HG02610 (cell line): Measurements from ENCODE around the gene RGS7.
"Not testable (repeated sequence)": the region's sequence is repeated elsewhere in the genome, so short reads cannot be mapped to it uniquely, and the experiment has no call there.

Experiments
- ATAC-seq: cut with Tn5 transposase; IDR thresholded peaks from one replicate; pipeline ENCODE4 v1.9.1; 2021; ENCODE audit warnings: mild to moderate bottlenecking, moderate library complexity; ENCODE audit not compliant: unreplicated experiment

The RGS7 gene

DNA sequence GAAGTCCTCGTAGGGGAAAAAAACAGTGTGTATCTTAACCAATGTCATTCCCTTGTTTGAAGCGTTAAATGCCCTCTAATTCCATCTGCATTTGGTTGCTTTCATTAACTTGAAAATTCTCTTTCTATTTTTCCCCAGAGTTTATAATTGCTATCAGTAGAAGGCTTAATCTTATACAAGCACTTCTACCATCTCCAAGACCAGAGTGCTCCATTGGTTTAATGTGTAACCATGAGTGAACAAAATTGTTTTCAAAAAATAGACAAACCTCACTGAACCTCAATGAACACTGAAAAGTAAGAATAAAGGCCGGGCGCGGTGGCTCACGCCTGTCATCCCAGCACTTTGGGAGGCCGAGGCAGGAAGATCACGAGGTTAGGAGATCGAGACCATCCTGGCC is 141.3 kb downstream of the RGS7 start:
- ATAC-seq = no peak

DNA sequence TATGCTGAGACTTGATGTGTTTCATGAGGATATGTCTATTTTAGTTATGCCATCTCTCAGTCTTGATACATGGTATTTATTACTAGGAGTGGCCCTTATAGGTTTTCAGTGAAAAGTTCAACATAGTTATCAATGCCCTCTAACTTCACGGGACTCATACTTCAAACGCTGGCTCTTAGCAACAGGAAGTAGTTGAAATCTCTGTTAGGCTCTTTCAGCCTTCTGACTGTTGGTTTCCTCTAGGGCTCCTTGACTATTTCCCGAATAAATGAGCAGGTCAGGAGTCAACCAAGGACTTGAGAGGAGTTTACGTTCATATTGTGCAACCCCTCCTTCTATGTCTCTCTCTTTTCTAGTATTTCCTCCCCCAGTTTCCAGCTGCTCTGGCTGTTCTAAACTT is 141.8 kb downstream of the RGS7 start:
- no peak for ATAC-seq

DNA sequence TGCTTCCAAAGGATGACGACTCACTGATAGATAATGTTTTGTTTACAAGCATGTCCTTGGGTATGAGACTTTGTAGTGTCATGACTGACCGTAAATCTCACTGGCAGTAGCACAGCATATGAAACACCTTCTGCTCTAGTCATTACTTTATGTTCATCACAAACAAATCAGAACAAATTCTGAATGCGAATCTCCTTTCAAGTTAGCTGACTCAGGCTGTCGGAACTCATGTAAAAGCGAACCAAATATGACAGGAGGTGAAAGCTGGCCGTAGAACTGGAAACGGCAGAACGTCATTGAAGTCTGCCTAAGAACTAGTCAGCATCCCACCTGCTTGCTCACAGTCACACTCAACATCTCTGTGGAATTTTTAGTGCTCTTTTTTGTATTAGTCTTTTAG is 143.9 kb downstream of the RGS7 start:
- no peak for ATAC-seq

DNA sequence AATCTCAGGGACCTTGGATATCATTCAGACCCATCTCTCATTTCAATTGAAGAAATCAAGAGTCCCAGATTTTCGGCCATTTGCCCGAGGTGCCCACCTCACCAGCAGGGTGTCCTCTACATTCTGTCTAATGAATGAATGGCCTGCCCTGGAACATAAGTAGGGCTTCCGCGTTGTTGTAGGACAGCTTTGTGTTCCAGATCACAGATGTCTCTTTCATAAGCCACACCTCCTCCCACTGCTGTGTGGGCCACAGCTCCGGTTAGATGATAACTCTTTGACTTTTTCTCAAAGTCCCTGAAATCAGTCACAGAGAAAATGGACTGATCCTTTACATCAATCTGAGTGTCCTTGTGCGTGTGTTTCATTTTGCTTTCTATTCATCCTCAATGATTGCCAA is 144.4 kb downstream of the RGS7 start:
- ATAC-seq = no peak

DNA sequence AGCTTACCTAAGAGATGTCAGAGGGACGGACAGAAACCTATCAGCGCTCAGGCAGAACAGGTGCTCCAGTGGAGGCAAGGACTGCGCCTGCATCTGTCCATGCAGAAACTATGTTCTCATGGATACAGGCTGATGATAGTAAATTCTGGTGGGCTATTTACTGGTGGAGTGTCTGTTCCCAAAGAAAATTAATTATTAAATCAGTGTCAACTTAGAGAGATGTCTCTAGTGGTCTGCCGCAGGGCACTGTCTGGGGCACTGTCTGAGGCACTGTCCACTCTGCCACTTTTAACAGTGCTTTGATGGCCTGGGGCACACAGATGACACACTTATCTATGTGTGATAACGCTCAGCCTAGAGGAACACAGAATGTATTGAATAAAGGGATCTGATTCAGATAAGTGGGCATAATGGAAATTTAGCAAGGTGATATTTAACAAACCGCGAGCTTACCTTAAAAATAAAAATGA is 148.1 kb downstream of the RGS7 start:
- ATAC-seq = no peak

DNA sequence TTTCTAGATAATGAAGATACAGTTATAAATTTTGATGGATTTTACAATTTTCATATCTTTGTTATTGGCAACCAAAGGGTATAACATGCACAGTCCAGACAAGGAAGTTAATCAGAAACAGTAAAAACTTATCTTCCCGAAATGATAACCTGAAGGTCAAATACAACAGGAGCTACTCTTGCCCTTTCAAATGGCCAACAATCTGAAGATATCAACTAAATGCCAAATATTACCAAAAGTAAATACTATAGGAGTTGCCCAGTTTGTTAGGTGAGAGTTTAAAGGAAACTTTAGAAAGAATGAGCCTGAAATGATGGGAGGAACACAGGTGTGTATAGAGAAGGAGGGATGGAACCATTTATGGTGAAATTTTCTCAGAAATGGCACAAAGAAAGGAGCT is 153.2 kb downstream of the RGS7 start:
- no peak for ATAC-seq

DNA sequence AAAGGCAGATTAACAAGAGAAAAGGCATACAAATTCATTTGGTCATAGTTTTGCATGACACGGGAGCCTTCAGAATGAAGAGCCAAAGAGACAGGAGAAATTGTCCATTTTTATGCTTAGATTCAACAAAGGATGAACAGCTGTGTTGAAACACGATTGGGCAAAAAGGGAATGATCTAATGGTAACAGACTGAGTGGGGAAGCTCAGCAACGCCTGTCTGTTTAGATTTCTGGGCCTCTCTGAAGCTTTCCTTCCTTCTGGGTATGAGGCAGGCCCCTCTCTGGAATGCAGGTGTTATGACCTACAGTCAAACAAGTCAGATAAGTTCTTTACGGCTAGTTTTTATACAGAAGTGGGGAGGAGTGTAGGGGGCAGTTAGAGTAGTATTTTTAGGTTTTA is 154.6 kb downstream of the RGS7 start:
- no peak for ATAC-seq

DNA sequence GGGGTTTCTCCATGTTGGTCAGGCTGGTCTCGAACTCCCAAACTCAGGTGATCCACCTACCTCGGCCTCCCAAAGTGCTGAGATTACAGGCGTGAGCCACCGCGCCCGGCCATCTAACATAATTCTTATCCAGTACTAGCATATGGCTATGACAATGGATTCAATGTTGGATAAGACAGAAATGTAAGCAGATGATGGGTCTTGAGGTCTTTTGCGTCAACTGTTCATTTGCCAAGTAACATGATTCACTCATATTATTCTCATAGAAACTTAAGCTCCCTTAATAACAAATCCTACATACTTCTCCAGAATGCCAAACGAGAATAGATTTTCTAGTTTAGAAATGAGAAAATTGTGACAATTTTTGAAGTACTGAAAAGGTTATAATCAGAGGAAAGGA is 170.3 kb downstream of the RGS7 start:
- ATAC-seq = no peak

DNA sequence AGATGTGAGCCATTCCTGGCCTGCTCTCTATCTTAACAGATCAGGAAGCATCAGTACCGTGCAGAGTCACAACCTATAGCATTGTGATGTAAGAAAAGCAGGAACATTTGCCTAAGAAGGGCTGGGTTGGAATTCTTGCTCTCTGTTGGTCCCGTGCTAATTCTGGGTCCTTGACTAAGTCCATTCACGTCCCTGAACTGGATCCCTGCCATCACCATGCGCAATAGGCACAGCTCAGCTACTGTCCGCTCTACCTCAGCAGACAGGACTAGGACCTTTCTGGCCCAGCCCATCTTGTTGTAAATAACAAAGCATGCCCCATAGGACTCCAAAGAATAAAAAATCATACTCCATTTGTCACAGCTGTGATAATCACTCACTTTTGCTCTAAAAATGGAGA is 175.0 kb downstream of the RGS7 start:
- no peak for ATAC-seq

DNA sequence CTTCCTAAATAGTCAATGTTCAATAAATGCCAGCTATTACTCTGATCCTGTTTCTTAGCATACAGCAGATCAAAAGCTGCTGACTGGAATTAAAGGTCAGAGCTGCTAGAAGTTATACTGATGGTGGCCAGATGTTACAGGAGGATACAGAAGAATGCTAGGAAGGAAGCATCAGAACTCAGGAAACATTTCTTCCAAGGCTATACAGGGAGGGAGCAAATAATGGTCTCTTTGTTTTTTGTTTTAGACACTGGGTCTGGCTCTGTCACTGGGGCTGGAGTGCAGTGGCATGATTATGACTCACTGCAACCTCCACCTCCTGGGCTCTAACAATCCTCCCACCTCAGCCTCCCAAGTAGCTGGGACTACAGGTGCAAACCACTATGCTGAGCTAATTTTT is 175.5 kb downstream of the RGS7 start:
- no peak for ATAC-seq

DNA sequence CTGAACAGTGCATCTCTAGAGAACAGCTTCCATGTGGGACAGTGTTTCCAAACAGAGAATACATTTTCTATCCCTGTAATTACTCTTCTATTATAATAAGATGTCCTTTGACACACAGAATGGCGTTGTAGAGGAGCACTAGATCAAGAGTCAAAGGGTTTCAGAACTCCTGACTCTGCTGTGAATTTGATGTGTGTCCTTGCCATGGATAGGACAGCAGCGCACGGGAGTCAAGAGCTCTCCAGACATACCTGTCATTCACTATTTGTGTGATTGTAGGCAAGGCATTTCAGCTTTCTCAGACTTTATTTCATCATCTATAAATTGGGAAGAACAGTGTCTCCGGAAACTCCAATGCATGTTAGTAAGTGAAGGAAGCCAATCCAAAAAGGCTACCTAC is 176.4 kb downstream of the RGS7 start:
- ATAC-seq = no peak

DNA sequence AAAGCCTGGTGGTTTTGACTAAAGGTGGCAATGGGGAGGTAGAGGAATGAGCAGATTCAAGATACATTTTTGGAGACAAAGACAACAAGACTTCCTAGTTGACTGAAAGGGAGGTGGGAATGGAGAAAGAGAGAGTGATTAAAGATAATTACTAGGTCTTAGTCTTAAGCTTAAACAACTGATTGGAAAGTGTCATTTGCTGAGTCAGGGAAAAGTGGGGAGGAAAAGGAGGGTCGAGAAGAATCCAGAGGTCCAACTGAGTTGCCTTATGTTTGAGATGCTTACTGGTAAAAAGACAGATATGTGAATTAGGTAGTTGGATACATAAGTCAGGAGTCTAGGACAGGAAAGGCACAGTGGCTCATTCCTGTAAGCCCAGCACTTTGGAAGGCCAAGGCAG is 179.3 kb downstream of the RGS7 start:
- no peak for ATAC-seq

DNA sequence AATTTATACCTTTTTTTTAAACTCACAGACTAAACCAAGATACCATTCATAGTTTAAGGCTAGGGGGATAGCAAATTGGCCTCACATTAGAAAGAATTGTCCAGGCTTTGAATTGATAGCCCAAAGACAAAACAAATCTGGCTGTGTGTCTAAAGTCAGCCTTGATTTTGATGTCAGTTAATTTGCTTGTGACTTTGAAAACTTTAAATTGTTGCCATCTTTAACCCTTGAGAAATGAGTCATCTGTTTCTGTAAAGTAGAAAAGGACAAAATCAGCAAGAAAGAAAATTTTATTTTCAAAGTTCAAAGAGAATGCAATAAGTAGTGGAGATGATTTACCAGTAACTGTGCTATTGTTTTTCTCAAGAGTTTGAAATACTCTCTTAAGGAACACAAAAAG is 184.5 kb downstream of the RGS7 start:
- ATAC-seq = no peak

DNA sequence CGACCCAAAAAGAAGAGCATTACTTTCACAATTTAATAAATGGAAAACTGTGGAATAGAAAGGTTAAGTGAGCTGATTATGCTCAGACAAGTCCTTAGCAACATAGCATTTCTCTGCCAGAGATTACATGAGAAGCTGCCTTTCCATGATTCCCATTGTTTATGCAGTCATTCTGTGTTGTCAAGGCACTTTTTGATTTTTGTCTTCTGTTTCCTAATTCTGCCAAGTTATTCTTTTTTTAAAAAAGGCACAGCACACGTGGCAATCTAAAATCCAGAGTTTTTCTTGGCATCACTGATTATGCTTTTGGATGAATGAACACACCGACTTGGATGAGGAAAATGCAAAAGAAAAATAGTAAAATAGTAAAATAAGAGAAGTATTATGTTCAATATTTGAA is 185.0 kb downstream of the RGS7 start:
- ATAC-seq = no peak

DNA sequence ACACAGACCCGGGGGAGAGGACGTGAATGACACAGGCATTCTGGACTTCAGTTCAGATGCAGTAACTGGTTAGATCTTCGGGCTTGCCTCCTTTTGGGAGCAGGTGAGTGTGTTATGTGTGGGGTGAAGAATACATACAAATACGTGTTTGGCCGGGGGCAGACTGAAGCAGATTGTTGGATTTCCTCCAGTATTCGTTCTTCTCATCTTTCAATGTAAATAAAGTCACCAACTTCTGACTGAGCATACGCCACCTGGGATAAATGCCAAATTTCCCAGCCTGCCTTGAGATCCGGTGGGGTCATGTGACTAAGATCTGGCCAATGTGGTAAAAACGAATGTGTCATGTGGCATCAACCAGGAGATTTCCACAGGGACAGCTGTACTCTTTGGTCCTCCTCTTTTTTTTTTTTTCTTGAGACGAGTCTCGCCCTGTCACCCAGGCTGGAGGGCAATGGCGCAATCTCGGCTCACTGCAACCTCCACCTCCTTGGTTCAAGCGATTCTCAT is 189.8 kb downstream of the RGS7 start:
- ATAC-seq = no peak

DNA sequence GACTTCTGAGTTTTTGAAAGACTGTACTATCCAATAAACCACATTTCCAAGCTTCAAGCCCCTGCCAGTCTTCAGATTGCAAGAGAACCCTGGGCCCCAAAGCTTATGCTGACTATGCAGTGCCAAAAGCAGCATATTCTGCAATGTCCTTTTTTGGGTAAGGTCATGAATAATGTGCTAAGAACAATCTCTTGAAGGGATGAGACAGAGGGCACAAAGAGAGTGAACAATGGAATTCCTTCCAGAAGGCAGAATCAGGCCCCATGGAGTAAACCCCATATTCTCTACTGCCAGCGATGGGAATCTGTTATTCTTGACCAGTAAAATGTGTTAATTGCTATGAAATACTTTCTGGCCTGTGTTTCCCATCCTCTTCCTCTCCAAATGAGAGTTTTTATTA is 190.4 kb downstream of the RGS7 start:
- no peak for ATAC-seq

DNA sequence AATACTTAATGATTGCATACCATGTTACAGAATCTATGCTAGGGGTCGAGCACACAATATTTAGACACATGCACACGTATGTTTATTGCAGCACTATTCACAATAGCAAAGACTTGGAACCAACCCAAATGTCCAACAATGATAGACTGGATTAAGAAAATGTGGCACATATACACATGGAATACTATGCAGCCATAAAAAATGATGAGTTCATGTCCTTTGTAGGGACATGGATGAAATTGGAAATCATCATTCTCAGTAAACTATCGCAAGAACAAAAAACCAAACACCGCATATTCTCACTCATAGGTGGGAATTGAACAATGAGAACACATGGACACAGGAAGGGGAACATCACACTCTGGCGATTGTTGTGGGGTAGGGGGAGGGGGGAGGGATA is 191.7 kb downstream of the RGS7 start:
- ATAC-seq = not testable (repeated sequence)

DNA sequence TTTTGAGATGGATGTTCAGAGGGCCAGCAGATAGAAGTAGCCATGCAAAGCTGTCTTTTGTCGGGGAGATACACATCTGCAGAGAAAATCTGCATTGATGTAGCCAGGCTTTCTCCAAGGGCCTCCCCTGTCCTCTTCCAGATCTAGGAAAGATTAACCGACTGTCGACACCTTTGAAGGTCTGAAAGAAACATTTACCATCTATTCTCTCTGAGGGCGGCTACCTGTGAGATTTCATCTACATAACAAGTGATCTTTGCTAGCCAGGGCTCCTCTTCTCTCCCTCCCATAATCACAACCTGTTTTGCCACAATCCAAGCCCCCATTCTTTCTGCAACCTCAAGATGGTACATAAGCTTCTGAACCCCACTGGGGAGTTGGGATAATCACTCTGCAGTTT is 193.6 kb downstream of the RGS7 start:
- no peak for ATAC-seq

DNA sequence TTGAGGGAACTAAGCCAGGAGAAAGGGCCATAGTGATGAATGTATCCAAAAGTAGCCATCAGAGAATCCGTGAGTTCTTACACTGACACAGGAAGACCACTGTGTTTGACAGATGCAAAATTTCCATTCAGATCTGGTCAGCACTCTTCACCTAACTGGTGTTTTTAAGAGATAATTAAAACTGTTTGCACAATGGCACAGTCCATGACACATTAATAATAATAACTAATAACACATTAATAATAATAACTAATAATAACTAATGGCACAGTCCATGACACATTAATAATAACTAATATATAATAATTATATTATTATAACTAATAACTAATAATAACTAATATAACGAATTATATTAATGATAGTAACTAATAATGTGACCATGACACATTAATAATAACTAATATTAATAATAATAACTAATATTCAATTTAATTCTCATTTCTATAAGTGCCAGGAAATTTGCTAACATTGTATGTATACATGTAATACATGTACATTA is 195.8 kb downstream of the RGS7 start:
- no peak for ATAC-seq

DNA sequence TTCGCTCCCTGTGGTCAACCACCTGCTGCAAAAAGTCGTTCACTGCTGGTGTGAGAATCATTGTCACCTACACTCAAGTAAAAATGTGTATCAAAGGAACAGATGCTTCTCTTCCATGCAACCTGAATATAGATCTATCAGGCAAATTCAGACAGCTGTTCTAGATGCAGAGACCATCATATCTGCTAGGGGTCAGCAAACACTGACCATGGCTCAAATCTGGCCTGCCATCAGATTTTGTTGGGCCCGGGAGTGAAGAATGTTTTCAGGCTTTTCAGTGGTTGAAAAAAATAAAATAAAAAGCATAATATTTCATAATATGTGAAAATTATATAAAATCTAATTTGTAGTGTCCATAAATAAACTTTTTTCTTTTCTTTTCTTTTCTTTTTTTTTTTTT is 199.6 kb downstream of the RGS7 start:
- ATAC-seq = no peak

DNA sequence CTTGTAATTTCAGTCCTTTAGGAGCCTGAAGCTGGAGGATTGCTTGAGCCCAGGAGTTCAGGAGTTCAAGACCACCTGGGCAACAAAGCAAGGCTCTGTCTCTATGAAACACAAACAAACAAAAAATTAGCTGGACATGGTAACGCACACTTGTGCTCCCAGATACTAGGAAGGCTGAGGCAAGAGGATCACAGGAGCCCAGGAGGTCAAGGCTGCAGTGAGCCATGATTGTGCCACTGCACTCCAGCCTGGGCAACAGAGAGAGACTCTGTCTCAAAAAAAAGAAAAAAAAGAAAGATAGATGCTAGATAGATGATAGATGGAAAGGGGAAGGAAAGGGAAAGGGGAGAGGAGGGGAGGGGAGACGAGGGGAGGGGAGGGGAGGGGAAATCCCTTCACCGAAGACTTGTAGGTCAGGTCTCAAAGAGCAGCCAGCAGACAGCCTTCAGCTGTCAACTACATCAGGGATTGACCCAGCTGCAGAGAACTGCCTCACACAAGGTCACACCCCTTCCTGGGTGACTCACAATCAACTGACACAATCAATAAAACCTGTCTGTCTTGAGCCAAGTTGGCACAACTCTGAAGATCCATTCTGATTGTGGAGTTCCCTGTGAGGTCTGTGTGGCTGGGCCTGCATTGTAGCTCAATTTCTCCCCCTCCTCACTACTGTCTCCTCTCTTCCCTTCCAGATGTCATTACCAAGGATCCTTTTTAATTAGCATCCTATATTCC is 200.6 kb downstream of the RGS7 start:
- no peak for ATAC-seq

DNA sequence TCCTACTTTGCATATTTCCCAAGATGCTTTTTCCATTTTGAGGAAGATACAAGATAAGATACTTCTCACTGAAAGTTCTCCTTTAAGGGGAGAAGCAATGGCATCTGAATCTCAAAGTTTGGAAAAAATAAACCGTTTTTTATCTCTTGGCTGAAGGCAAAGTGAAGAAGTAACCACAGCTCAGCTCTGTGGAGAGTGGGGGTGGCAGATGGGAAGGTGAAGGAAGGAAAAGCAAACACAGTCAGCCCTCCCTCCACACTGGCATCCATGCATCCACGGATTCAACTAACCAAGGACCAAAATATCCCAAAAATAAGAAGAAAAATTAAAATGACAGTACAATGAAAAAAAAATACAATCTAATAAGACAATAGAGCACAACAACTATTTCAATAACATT is 211.1 kb downstream of the RGS7 start:
- ATAC-seq = no peak
